ENCODE results near the gene CDK14. TPM values are rescaled to one million over a fixed set of nuclear protein-coding genes. Genes with fewer than 3 reads are reported as not detected.

Gene CDK14
- total and polyA plus RNA-seq, 2 donors (not counting 1 experiment from before 2014, with no cell fraction given): 23.6 to 41.1 TPM

GRCh38 chr7:90816511-90817142 is 220.5 kb downstream of the CDK14 start:
- no peaks in the 10 kb centered on the region for H3K79me2 ChIP-seq (ENCODE audit: control insufficient read depth, insufficient read depth, low read length)
- H3K4me1 ChIP-seq (ENCODE audit: control insufficient read depth, extremely low read depth, insufficient read depth, low read length): peaks cover 6% of the 10 kb centered on the region
- TF ChIP-seq CTCF (conservative IDR thresholded peaks at IDR 0.05 in 1 of 2, IDR thresholded peaks at IDR 0.05 in 1 of 2; ENCODE audit: low read depth in 1 of 2, low read length in 2 of 2): no peak
- TF ChIP-seq EZH2 (IDR thresholded peaks at IDR 0.05; ENCODE audit: low read length, missing control alignments): no peak
- no peak overlapping the region for H3K9ac ChIP-seq (ENCODE audit: insufficient read depth, low read length)
- no peak overlapping the region for H3K4me2 ChIP-seq (ENCODE audit: extremely low read depth, insufficient read depth, low read length)
- no peak overlapping the region for H2AFZ ChIP-seq (ENCODE audit: low read length)
- no peaks in the 10 kb centered on the region for H4K20me1 ChIP-seq (ENCODE audit: control insufficient read depth, extremely low read depth, insufficient read depth, low read length)
- H3K36me3 ChIP-seq (ENCODE audit: control insufficient read depth, insufficient read depth, low read length): no peaks in the 10 kb centered on the region
- H3K9me3 ChIP-seq (ENCODE audit: control insufficient read depth, insufficient read depth, low read depth, low read length): no peaks in the 10 kb centered on the region
- peak overlapping the region; percentile 42 for H3K27ac ChIP-seq (ENCODE audit: insufficient read depth, low read length)
- peak; percentile 88 to 100 for DNase-seq (ENCODE audit: low read depth in 2 of 2)
- no peaks in the 10 kb centered on the region for H3K27me3 ChIP-seq (ENCODE audit: control insufficient read depth, insufficient read depth, low read length)
- no peak overlapping the region for H3K4me3 ChIP-seq (replicated peaks in 1 of 4; ENCODE audit: control extremely low read depth in 1 of 4, insufficient read depth in 1 of 4, low read depth in 3 of 4, low read length in 4 of 4)

- Histone ChIP-seq H2AFZ (ENCODE audit: low read length) (no peak overlapping the region), H3K4me3 (replicated peaks in 1 of 4; ENCODE audit: control extremely low read depth in 1 of 4, insufficient read depth in 1 of 4, low read depth in 3 of 4, low read length in 4 of 4) (no peak overlapping the region), H3K4me1 (ENCODE audit: control insufficient read depth, extremely low read depth, insufficient read depth, low read length) (peaks cover 6% of the 10 kb centered on the region), H3K27ac (ENCODE audit: insufficient read depth, low read length) (no peak overlapping the region), H3K79me2 (ENCODE audit: control insufficient read depth, insufficient read depth, low read length) (no peaks in the 10 kb centered on the region), H3K27me3 (ENCODE audit: control insufficient read depth, insufficient read depth, low read length) (no peaks in the 10 kb centered on the region), H4K20me1 (ENCODE audit: control insufficient read depth, extremely low read depth, insufficient read depth, low read length) (no peaks in the 10 kb centered on the region), H3K9me3 (ENCODE audit: control insufficient read depth, insufficient read depth, low read depth, low read length) (no peaks in the 10 kb centered on the region), H3K36me3 (ENCODE audit: control insufficient read depth, insufficient read depth, low read length) (no peaks in the 10 kb centered on the region), H3K9ac (ENCODE audit: insufficient read depth, low read length) (no peak overlapping the region), H3K4me2 (ENCODE audit: extremely low read depth, insufficient read depth, low read length) (no peak overlapping the region)
- no peak for DNase-seq (ENCODE audit: low read depth in 2 of 2)
- no peak for TF ChIP-seq CTCF (conservative IDR thresholded peaks at IDR 0.05 in 1 of 2, IDR thresholded peaks at IDR 0.05 in 1 of 2; ENCODE audit: low read depth in 1 of 2, low read length in 2 of 2)
- no peak for TF ChIP-seq EZH2 (IDR thresholded peaks at IDR 0.05; ENCODE audit: low read length, missing control alignments)
Measured at GRCh38 chr7:90817151-90817550, 221.0 kb downstream of the CDK14 start.

GRCh38 chr7:90817846-90818245 is 221.7 kb downstream of the CDK14 start:
- no peak overlapping the region for H3K27ac ChIP-seq (ENCODE audit: insufficient read depth, low read length)
- H3K9ac ChIP-seq (ENCODE audit: insufficient read depth, low read length): no peak overlapping the region
- no peaks in the 10 kb centered on the region for H3K9me3 ChIP-seq (ENCODE audit: control insufficient read depth, insufficient read depth, low read depth, low read length)
- TF ChIP-seq EZH2 (IDR thresholded peaks at IDR 0.05; ENCODE audit: low read length, missing control alignments): no peak
- no peak for TF ChIP-seq CTCF (conservative IDR thresholded peaks at IDR 0.05 in 1 of 2, IDR thresholded peaks at IDR 0.05 in 1 of 2; ENCODE audit: low read depth in 1 of 2, low read length in 2 of 2)
- H4K20me1 ChIP-seq (ENCODE audit: control insufficient read depth, extremely low read depth, insufficient read depth, low read length): no peaks in the 10 kb centered on the region
- DNase-seq (ENCODE audit: low read depth in 2 of 2): peak in 1 of 2 donors; percentile 22
- H2AFZ ChIP-seq (ENCODE audit: low read length): no peak overlapping the region
- H3K27me3 ChIP-seq (ENCODE audit: control insufficient read depth, insufficient read depth, low read length): no peaks in the 10 kb centered on the region
- no peak overlapping the region for H3K4me3 ChIP-seq (replicated peaks in 1 of 4; ENCODE audit: control extremely low read depth in 1 of 4, insufficient read depth in 1 of 4, low read depth in 3 of 4, low read length in 4 of 4)
- no peaks in the 10 kb centered on the region for H3K36me3 ChIP-seq (ENCODE audit: control insufficient read depth, insufficient read depth, low read length)
- no peaks in the 10 kb centered on the region for H3K79me2 ChIP-seq (ENCODE audit: control insufficient read depth, insufficient read depth, low read length)
- no peak overlapping the region for H3K4me2 ChIP-seq (ENCODE audit: extremely low read depth, insufficient read depth, low read length)
- peaks cover 6% of the 10 kb centered on the region for H3K4me1 ChIP-seq (ENCODE audit: control insufficient read depth, extremely low read depth, insufficient read depth, low read length)

All from fibroblast of lung (primary cell).